ENCODE data around the gene AXIN2.

DNA sequence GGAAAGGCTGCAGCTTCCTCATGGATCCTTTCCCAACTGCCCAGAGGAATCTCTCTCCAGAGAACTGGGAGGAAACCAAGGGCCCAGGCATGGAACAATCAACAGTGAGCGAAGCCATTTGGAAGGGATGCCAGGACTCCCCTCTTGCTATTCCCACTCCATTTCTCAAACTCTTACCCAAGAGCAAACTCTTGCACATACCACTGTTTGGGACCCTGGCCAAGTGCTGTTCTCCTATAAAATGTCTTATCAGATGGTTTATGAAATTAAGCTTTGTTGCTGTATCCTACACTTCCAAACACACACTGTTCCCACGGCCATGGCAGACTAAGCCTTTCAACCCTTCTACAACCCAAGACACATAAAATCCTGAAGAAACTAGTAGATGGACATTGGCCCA, 48.3 kb upstream of the AXIN2 start:
- TF ChIP-seq EZH2 (IDR thresholded peaks at IDR 0.05; ENCODE audit: insufficient read depth, poor library complexity, severe bottlenecking) (no peak), EZH2phosphoT487 (IDR thresholded peaks at IDR 0.05; ENCODE audit: insufficient read depth, low read depth) (no peak)
